Measurements from ENCODE around the gene IMPA2. TPM values are rescaled to one million over a fixed set of nuclear protein-coding genes. Genes with fewer than 3 reads are reported as not detected.

Gene IMPA2
- total and polyA plus RNA-seq, 2 of the 8 experiments (the other 6 are each of a cell fraction or from before 2014, with no cell fraction given): 102 to 140 TPM

DNA sequence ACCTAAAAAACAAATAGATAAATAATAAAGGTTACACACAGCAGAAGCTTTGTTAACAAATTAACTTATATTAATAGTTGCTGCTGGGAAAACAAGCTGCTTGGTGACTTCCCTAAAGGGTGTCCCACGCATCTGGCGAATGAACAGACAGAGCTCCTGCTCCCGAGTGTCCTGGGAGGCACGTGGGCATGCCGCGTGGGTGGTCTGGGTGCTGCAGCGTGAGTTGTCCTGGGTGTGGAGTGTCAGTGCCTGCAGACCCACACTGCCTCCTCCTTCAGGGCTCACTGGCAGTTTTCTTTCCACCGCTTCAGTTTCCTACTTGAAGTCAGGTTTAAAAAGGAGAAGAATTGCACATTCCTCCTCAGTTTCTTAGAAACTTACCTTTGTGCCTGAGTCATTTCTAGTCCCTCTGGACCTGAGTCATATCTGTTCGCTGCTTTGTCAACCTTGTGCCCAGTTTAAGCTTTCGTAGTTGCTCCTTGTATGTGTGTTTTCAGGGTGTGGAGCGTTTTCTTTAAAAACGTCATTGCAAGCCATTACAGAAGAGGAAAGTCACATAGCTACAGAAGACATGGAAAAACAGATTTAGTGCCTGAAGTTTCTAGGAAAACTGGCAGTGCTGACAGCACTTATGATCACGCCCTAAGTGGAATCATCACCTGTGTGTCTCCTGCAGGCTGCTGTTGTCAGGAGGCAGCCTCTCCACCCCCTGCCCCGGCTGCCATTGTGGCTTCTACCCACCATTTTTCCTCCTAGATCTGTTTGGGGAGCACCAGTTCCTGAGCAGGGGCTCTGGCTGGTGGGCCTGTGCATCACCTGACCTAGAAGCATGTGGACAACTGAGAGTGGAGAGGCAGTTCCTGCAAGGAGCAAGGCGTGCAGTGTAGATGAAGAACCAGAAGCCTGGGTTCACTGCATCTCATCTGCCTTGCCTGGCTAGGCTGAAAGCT, 24.5 kb downstream of the IMPA2 start:
- Histone ChIP-seq H2AFZ (ENCODE audit: low read length) (no peak overlapping the region), H4K5ac (ENCODE audit: insufficient read length, low read depth, low read length) (no peak overlapping the region), H3K79me1 (ENCODE audit: low read depth, low read length) (no peaks in the 10 kb centered on the region; the same call in none of the 2 replicates), H2BK120ac (replicated peaks; ENCODE audit: low read depth, low read length) (no peak overlapping the region), H3K36me3 (ENCODE audit: control insufficient read depth in 2 of 4, insufficient read depth in 4 of 4, low read length in 3 of 4) (peaks cover 6 to 30% (median 17%) of the 10 kb centered on the region in 4 experiments; a peak in 6 of 8 replicates), H2BK5ac (ENCODE audit: low read depth, low read length) (no peak overlapping the region), H3K4me3 (ENCODE audit: extremely low read depth in 1 of 4, insufficient read depth in 2 of 4, low read depth in 3 of 4, low read length in 4 of 4) (no peak overlapping the region), H2BK12ac (ENCODE audit: low read depth, low read length) (no peak overlapping the region), H3K23me2 (ENCODE audit: low read depth, low read length) (no peaks in the 10 kb centered on the region), H3K4ac (replicated peaks; ENCODE audit: insufficient read length, low read depth, low read length) (no peak overlapping the region), H4K91ac (replicated peaks; ENCODE audit: insufficient read length, low read length) (no peak overlapping the region), H3K18ac (ENCODE audit: extremely low read depth, low read length) (no peak overlapping the region), H3K56ac (replicated peaks; ENCODE audit: insufficient read length, low read depth, low read length) (no peak overlapping the region), H4K20me1 (replicated peaks in 1 of 2; ENCODE audit: control insufficient read depth in 1 of 2, insufficient read depth in 2 of 2, low read length in 2 of 2) (peaks cover 4 to 11% of the 10 kb centered on the region in 2 experiments), H3K4me1 (replicated peaks in 1 of 4; ENCODE audit: control insufficient read depth in 3 of 4, insufficient read depth in 4 of 4, low read length in 3 of 4) (no peaks in the 10 kb centered on the region; a peak in 2 of 7 replicates), H3K4me2 (ENCODE audit: insufficient read depth in 1 of 2, low read depth in 2 of 2, low read length in 2 of 2) (no peak overlapping the region), H3K79me2 (ENCODE audit: control insufficient read depth in 1 of 2, insufficient read depth in 2 of 2, low read length in 2 of 2) (no peaks in the 10 kb centered on the region; a peak in 2 of 4 replicates), H3K9ac (replicated peaks in 1 of 4; ENCODE audit: extremely low read depth in 1 of 4, low read depth in 3 of 4, low read length in 3 of 4) (no peak overlapping the region), H3K27ac (ENCODE audit: low read depth, low read length) (no peak overlapping the region), H3K14ac (ENCODE audit: insufficient read length) (no peak overlapping the region), H3K9me3 (ENCODE audit: insufficient read depth in 2 of 2, low read depth in 1 of 2, low read length in 1 of 2) (no peaks in the 10 kb centered on the region), H2BK20ac (ENCODE audit: low read length) (no peak overlapping the region), H4K8ac (ENCODE audit: extremely low read depth, insufficient read depth, low read length) (no peak overlapping the region), H2BK15ac (ENCODE audit: low read length) (no peak overlapping the region), H2AK5ac (ENCODE audit: low read depth, low read length) (no peak overlapping the region), H3K23ac (ENCODE audit: insufficient read length) (no peak overlapping the region), H3K27me3 (replicated peaks in 1 of 4; ENCODE audit: control insufficient read depth in 3 of 4, extremely low read depth in 1 of 4, insufficient read depth in 3 of 4, low read length in 3 of 4) (no peaks in the 10 kb centered on the region)
- CTCF ChIA-PET (ENCODE audit: partially characterized antibody): interaction anchor here (6.6 to 13.3 kb wide), 2 partner anchors 12 to 67 kb away, joined by 30 to 105 read pairs; no protein-coding TSS in a partner anchor
- TF ChIP-seq CREB1 (IDR thresholded peaks at IDR 0.05): no peak
- no peak for TF ChIP-seq HDAC6 (IDR thresholded peaks at IDR 0.05; ENCODE audit: low read depth, low read length)
- no peak for TF ChIP-seq BACH1 (IDR thresholded peaks at IDR 0.05; ENCODE audit: low read length)
- TF ChIP-seq, protein P1, sequence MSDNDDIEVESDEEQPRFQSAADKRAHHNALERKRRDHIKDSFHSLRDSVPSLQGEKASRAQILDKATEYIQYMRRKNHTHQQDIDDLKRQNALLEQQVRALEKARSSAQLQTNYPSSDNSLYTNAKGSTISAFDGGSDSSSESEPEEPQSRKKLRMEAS (IDR thresholded peaks at IDR 0.05): no peak
- no peak for TF ChIP-seq PHF8 (conservative IDR thresholded peaks at IDR 0.05; ENCODE audit: low read depth, low read length)
- TF ChIP-seq RXRA (IDR thresholded peaks at IDR 0.05; ENCODE audit: insufficient read depth, low read depth, low read length): no peak
- no peak for TF ChIP-seq SRF (IDR thresholded peaks at IDR 0.05; ENCODE audit: low read depth, low read length)
- TF ChIP-seq, protein P2, sequence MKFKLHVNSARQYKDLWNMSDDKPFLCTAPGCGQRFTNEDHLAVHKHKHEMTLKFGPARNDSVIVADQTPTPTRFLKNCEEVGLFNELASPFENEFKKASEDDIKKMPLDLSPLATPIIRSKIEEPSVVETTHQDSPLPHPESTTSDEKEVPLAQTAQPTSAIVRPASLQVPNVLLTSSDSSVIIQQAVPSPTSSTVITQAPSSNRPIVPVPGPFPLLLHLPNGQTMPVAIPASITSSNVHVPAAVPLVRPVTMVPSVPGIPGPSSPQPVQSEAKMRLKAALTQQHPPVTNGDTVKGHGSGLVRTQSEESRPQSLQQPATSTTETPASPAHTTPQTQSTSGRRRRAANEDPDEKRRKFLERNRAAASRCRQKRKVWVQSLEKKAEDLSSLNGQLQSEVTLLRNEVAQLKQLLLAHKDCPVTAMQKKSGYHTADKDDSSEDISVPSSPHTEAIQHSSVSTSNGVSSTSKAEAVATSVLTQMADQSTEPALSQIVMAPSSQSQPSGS (IDR thresholded peaks at IDR 0.05; ENCODE audit: low read length): no peak
- no peak for TF ChIP-seq CHD2 (IDR thresholded peaks at IDR 0.05; ENCODE audit: low read length)
- 87% methylated on average over 15 of the region's 15 CpGs; no CpG with 5 or more reads in 1 of the 2 experiments for whole genome bisulfite sequencing, 2 experiments (ENCODE audit: extremely low coverage in 1 of 2, insufficient coverage in 1 of 2, insufficient read length in 1 of 2, insufficient replicate concordance in 2 of 2, low coverage in 1 of 2, low lambda C conversion rate in 2 of 2, missing lambda C conversion rate in 1 of 2)
- DNase-seq (ENCODE audit: low read depth in 1 of 2, low spot score in 2 of 2) (no peak), FAIRE-seq (no peak)
- POLR2A ChIA-PET (ENCODE audit: partially characterized antibody): interaction anchor here (1.8 to 1.9 kb wide), 2 partner anchors 11 to 23 kb away, joined by 4 read pairs; no protein-coding TSS in a partner anchor

Data from H1 (cell line).